Measurements from ENCODE around the gene PTPRZ1. TPM values are rescaled to one million over a fixed set of nuclear protein-coding genes. Genes with fewer than 3 reads are reported as not detected.

The PTPRZ1 gene
- total RNA-seq, 2 experiments from 2014 or later = not detected

DNA sequence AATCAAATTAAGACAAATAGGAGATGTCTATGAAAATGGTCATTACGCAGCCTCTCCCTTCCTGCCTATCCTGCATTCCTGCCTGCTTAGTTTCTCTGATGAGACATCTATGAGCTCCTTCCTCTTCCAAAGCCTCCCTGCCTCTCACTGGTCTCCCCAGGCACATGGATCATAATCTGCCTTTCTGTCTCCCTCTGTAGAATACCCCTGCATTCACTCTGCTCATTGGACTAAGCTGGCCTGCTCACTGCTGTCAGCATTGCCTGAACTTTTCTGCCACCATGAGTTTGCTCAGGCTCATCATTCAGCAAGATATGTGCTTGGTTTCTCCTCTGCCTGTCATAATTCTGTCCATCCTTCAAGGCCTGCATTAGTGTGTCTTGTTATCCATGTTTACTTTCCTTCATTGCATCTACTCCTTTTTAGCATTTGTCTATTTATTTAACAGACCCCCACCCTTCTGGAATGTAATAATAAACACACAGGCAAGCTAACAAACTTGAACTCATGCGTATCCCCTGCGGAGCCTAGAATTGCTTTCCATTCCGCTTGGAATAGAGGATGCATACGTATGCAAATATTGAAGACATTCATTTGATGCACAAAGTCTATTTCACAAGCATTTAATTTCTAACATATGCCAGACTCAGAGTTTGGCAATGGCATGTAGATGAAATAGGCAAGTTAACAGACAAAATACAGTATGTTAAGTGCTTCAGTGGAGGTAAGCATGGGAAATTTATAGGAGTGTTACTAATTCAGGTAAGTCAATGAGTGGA is 88.3 kb downstream of the PTPRZ1 start:
- DNase-seq (no peak), ATAC-seq (no peak)
- no peaks in the 10 kb centered on the region for H3K9me3 Mint-ChIP-seq (ENCODE audit: low read depth)
- H3K4me3 Mint-ChIP-seq = no peak overlapping the region
- ChIA-PET CTCF (no interaction called here), POLR2A (no interaction called here)
- intact Hi-C loops (cut with DNase I, micrococcal nuclease) = no loop called here
- H3K27me3 Mint-ChIP-seq = no peaks in the 10 kb centered on the region
- no peaks in the 10 kb centered on the region for H3K36me3 Mint-ChIP-seq (ENCODE audit: low read depth)
- no peaks in the 10 kb centered on the region for H3K4me1 Mint-ChIP-seq
- no peak overlapping the region for H3K27ac Mint-ChIP-seq

- no peak overlapping the region for H3K27ac Mint-ChIP-seq
These were observed 93.4 kb downstream of the PTPRZ1 start for GRCh38 chr7:121966276-121966934.

DNA sequence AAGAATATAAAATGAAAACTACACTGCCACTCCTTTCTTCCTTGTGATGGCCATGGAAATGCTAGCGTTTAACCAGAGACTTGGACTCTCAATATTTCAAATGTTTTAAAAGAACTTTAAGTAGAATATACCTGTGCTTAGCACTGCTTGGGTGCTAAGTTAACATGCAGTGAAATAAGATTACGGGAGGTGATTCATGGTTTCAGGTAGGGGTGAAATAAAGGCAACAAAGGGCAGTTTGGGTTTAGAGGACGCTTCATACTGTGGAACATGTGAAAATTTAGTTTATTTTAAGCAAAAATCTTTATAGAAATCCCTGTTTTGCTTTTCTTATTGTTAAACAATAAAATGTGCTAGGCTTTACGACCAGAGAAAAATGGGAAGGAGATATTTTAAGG is 94.0 kb downstream of the PTPRZ1 start:
- intact Hi-C loops (cut with DNase I, micrococcal nuclease) = no loop called here
- no peaks in the 10 kb centered on the region for H3K36me3 Mint-ChIP-seq (ENCODE audit: low read depth)
- no peak for ATAC-seq
- no peak overlapping the region for H3K4me3 Mint-ChIP-seq
- no peaks in the 10 kb centered on the region for H3K9me3 Mint-ChIP-seq (ENCODE audit: low read depth)
- no peaks in the 10 kb centered on the region for H3K27me3 Mint-ChIP-seq
- H3K27ac Mint-ChIP-seq = no peak overlapping the region
- no peaks in the 10 kb centered on the region for H3K4me1 Mint-ChIP-seq
- ChIA-PET CTCF (no interaction called here), POLR2A (no interaction called here)
- no peak for DNase-seq

More at GRCh38 chr7:121966276-121966934, 93.4 kb downstream of the PTPRZ1 start:
- H3K4me1 Mint-ChIP-seq = no peaks in the 10 kb centered on the region
- DNase-seq (no peak), ATAC-seq (no peak)
- H3K36me3 Mint-ChIP-seq (ENCODE audit: low read depth) = no peaks in the 10 kb centered on the region
- intact Hi-C loops (cut with DNase I, micrococcal nuclease) = no loop called here
- H3K4me3 Mint-ChIP-seq = no peak overlapping the region
- no peaks in the 10 kb centered on the region for H3K9me3 Mint-ChIP-seq (ENCODE audit: low read depth)
- ChIA-PET CTCF (no interaction called here), POLR2A (no interaction called here)
- no peaks in the 10 kb centered on the region for H3K27me3 Mint-ChIP-seq

- no peak for ATAC-seq
- no peaks in the 10 kb centered on the region for H3K9me3 Mint-ChIP-seq (ENCODE audit: low read depth)
- ChIA-PET CTCF (interaction anchor here (3.1 kb wide), 1 partner anchor 9 kb away, joined by 22 read pairs; no protein-coding TSS in a partner anchor), POLR2A (no interaction called here)
- no peak for DNase-seq
- H3K36me3 Mint-ChIP-seq (ENCODE audit: low read depth) = no peaks in the 10 kb centered on the region
- H3K27ac Mint-ChIP-seq = no peak overlapping the region
- no peak overlapping the region for H3K4me3 Mint-ChIP-seq
- intact Hi-C loops (cut with DNase I, micrococcal nuclease) = no loop called here
- H3K4me1 Mint-ChIP-seq = no peaks in the 10 kb centered on the region
- no peaks in the 10 kb centered on the region for H3K27me3 Mint-ChIP-seq
These were observed 112.6 kb downstream of the PTPRZ1 start for GRCh38 chr7:121985476-121986030.

DNA sequence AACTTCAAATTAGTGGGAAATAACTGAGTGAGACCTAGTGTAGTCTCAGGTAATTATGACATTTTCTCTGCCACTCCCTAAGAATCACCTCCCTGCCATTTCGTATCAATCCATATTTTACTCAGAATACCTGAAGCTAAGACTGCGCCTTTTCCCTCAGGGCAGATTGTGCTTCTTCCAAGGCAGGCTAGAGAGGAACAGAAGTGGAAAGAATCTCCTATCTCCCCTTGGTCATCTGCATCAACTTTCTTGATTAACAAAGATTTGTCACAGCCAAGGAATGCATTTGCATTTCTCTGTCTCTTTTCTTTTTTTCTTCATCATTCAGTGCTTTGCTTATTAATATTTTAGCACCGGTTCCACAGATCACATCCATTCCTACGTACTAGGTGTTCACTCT is 119.1 kb downstream of the PTPRZ1 start:
- intact Hi-C loops (cut with DNase I, micrococcal nuclease) = loop anchor here (5.0 to 10.0 kb wide), 3 partner anchors 427 to 1007 kb away; partner anchors contain the start of gene CPED1 (in 1 of the 2)
- ATAC-seq (no peak), DNase-seq (no peak)
- no peaks in the 10 kb centered on the region for H3K36me3 Mint-ChIP-seq (ENCODE audit: low read depth)
- ChIA-PET CTCF (no interaction called here), POLR2A (no interaction called here)
- no peaks in the 10 kb centered on the region for H3K9me3 Mint-ChIP-seq (ENCODE audit: low read depth)
- H3K4me1 Mint-ChIP-seq = no peaks in the 10 kb centered on the region
- no peak overlapping the region for H3K4me3 Mint-ChIP-seq
- no peak overlapping the region for H3K27ac Mint-ChIP-seq
- H3K27me3 Mint-ChIP-seq = no peaks in the 10 kb centered on the region

DNA sequence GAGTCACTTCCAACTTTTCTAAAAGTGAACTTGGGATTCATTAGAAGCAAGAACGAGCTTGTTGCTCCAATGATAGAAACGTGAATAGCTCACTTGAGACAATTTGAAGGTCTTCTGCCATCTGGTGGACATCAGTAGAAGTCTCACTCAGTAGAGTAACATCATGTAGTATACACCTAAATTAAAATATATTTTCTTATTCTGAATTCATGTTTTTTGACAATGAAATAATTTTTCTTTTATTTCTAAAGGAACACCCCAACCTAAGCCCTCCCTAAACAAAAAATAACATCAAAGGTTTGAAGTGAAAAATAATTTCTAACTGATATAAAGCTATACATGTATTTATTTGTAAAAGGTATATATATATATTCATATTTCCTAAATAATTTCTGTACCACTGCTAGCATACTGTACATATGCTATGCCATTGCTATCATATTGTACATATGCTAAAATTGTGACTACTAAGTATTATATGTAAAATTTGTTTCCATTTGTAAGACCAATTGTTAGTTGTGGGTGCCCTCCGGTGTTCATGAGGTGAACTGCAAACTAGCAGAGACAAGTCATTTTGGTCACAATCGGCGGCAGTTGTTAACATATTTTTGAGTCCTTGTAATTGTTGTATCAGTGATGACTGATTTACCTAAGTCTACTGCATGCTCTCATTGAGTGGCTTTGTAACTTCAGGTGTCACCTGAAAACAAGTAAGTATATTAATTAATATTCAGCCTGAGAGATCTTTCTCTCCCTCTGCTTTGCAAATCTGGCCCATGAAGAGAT is 121.9 kb downstream of the PTPRZ1 start:
- Mint-ChIP-seq H3K4me1 (no peaks in the 10 kb centered on the region), H3K36me3 (ENCODE audit: low read depth) (no peaks in the 10 kb centered on the region), H3K27me3 (no peaks in the 10 kb centered on the region), H3K4me3 (no peak overlapping the region), H3K9me3 (ENCODE audit: low read depth) (no peaks in the 10 kb centered on the region), H3K27ac (no peak overlapping the region)
- ATAC-seq (peak; percentile 70), DNase-seq (peak; percentile 65)
- intact Hi-C loops (cut with DNase I, micrococcal nuclease) = loop anchor here (1.0 to 10.0 kb wide), 8 partner anchors 242 to 1010 kb away; partner anchors contain the start of gene CPED1 (in 1 of the 2)
- CTCF ChIA-PET = interaction anchor here (0.6 to 2.8 kb wide), 23 partner anchors 9 to 634 kb away, joined by 3 to 22 read pairs (median 4); no protein-coding TSS in a partner anchor
- POLR2A ChIA-PET = interaction anchor here (0.6 to 0.7 kb wide), 2 partner anchors 206 to 695 kb away, joined by 3 to 6 read pairs; no protein-coding TSS in a partner anchor

DNA sequence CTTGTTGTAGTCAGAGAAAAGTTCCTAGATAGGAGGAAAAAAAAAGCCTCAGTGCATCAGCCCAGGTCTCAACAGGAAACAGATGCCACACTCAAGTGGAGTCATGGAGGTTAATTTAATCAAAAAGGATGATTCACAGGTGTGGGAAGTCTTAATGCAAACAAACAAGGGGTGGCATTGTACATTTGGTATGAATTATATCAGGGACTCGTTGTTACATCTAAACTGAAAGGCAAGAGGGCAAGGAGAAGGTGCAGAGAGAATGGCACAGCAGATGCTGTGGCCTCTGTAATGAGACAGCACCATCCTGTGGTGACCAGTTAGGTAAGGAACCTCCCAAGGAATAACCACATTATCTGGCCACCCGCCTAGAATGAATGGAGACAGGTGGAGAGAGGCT is 133.7 kb downstream of the PTPRZ1 start:
- no peak overlapping the region for H3K4me3 Mint-ChIP-seq
- no peak overlapping the region for H3K27ac Mint-ChIP-seq
- peaks cover 1% of the 10 kb centered on the region for H3K9me3 Mint-ChIP-seq (ENCODE audit: low read depth)
- ATAC-seq = no peak
- POLR2A ChIA-PET = no interaction called here
- no peak for DNase-seq
- intact Hi-C loops (cut with DNase I, micrococcal nuclease) = no loop called here
- H3K36me3 Mint-ChIP-seq (ENCODE audit: low read depth) = no peaks in the 10 kb centered on the region
- H3K27me3 Mint-ChIP-seq = no peaks in the 10 kb centered on the region
- no peaks in the 10 kb centered on the region for H3K4me1 Mint-ChIP-seq
- CTCF ChIA-PET = interaction anchor here (1.0 kb wide), 1 partner anchor 12 kb away, joined by 4 read pairs; no protein-coding TSS in a partner anchor

DNA sequence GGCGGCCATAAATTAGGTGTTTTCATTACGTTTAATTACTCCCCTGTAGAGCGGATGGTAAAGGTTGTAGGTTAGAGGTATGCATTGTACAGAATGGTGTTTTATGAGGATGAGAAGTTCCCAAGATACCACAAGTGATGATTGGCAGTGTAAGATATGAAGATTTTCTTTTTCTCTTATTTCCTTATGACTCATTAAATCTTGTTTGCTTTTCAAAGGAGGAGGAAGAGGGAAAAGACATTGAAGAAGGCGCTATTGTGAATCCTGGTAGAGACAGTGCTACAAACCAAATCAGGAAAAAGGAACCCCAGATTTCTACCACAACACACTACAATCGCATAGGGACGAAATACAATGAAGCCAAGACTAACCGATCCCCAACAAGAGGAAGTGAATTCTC is 137.2 kb downstream of the PTPRZ1 start:
- no peaks in the 10 kb centered on the region for H3K27me3 Mint-ChIP-seq
- H3K27ac Mint-ChIP-seq = no peak overlapping the region
- peaks cover 4% of the 10 kb centered on the region for H3K4me1 Mint-ChIP-seq
- H3K36me3 Mint-ChIP-seq (ENCODE audit: low read depth) = no peaks in the 10 kb centered on the region
- ATAC-seq (no peak), DNase-seq (no peak)
- H3K9me3 Mint-ChIP-seq (ENCODE audit: low read depth) = peaks cover 1% of the 10 kb centered on the region
- CTCF ChIA-PET = interaction anchor here (1.0 kb wide), 1 partner anchor 15 kb away, joined by 7 read pairs; no protein-coding TSS in a partner anchor
- H3K4me3 Mint-ChIP-seq = no peak overlapping the region
- intact Hi-C loops (cut with DNase I, micrococcal nuclease) = loop anchor here in 1 of 2 experiments (10.0 kb wide), 1 partner anchor 525 kb away; no protein-coding TSS in a partner anchor
- POLR2A ChIA-PET = no interaction called here

GRCh38 chr7:122013065-122013464 is 140.1 kb downstream of the PTPRZ1 start:
- Mint-ChIP-seq H3K27me3 (no peaks in the 10 kb centered on the region), H3K36me3 (ENCODE audit: low read depth) (no peaks in the 10 kb centered on the region), H3K4me1 (peaks cover 4% of the 10 kb centered on the region), H3K27ac (no peak overlapping the region), H3K4me3 (no peak overlapping the region), H3K9me3 (ENCODE audit: low read depth) (peaks cover 1% of the 10 kb centered on the region)
- peak; percentile 79 for ATAC-seq
- CTCF ChIA-PET = no interaction called here
- peak; percentile 14 for DNase-seq
- intact Hi-C loops (cut with DNase I, micrococcal nuclease) = loop anchor here in 1 of 2 experiments (10.0 kb wide), 1 partner anchor 522 kb away; no protein-coding TSS in a partner anchor
- POLR2A ChIA-PET = no interaction called here

DNA sequence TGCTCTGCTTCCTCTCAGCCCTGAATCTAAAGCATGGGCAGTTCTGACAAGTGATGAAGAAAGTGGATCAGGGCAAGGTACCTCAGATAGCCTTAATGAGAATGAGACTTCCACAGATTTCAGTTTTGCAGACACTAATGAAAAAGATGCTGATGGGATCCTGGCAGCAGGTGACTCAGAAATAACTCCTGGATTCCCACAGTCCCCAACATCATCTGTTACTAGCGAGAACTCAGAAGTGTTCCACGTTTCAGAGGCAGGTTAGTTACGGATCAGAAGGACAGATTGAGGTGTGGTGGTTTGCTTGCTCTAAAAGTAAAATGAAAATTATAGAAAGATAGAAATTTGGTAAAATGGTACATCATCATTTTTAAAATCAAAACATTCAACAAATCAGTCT is 140.7 kb downstream of the PTPRZ1 start:
- POLR2A ChIA-PET = no interaction called here
- Mint-ChIP-seq H3K4me1 (peaks cover 4% of the 10 kb centered on the region), H3K36me3 (ENCODE audit: low read depth) (no peaks in the 10 kb centered on the region), H3K4me3 (no peak overlapping the region), H3K27ac (no peak overlapping the region), H3K27me3 (no peaks in the 10 kb centered on the region), H3K9me3 (ENCODE audit: low read depth) (no peaks in the 10 kb centered on the region)
- ATAC-seq (no peak), DNase-seq (no peak)
- CTCF ChIA-PET = no interaction called here
- intact Hi-C loops (cut with DNase I, micrococcal nuclease) = loop anchor here in 1 of 2 experiments (10.0 kb wide), 1 partner anchor 521 kb away; no protein-coding TSS in a partner anchor

GRCh38 chr7:122014697-122015096 is 141.7 kb downstream of the PTPRZ1 start:
- Mint-ChIP-seq H3K4me1 (peaks cover 4% of the 10 kb centered on the region), H3K27me3 (no peaks in the 10 kb centered on the region), H3K4me3 (no peak overlapping the region), H3K27ac (no peak overlapping the region), H3K36me3 (ENCODE audit: low read depth) (no peaks in the 10 kb centered on the region), H3K9me3 (ENCODE audit: low read depth) (no peaks in the 10 kb centered on the region)
- ATAC-seq (no peak), DNase-seq (no peak)
- intact Hi-C loops (cut with DNase I, micrococcal nuclease) = loop anchor here in 1 of 2 experiments (10.0 kb wide), 1 partner anchor 520 kb away; no protein-coding TSS in a partner anchor
- ChIA-PET POLR2A (no interaction called here), CTCF (no interaction called here)

Measured in activated CD4-positive, alpha-beta T cell treated with anti-CD3 and anti-CD28 coated beads for 36 hours (primary cell).